Gastroesophageal sphincter (tissue), 4 donors: ENCODE results near the gene CAPZB. TPM values are rescaled to one million over a fixed set of nuclear protein-coding genes. Genes with fewer than 3 reads are reported as not detected.

Source experiments
- ATAC-seq: fragments of 150-250 bp; one replicate; pipeline ENCODE4 v1.9.1; 2016; ENCODE audit warnings: mild to moderate bottlenecking, moderate library complexity
- H3K27ac ChIP-seq, 4 donors: fragments of 200-600 bp; sonication (generic) in 3 of 4; 1 replicate in 3 of 4; 2 replicates in 1 of 4; pipeline ENCODE4 v1.5.1; 2016 to 2019
- H3K27me3 ChIP-seq: fragments of 200-600 bp; sonication (generic); one replicate; pipeline ENCODE4 v1.5.1; 2019
- H3K36me3 ChIP-seq, 2 donors: fragments of 200-600 bp; sonication (generic); one replicate each; pipeline ENCODE4 v1.5.1; 2019; ENCODE audit warnings: control low read depth in 1 of 2
- H3K4me1 ChIP-seq, 3 donors: fragments of 200-600 bp; sonication (generic); 1 replicate in 2 of 3; 2 replicates in 1 of 3; pipeline ENCODE4 v1.5.1; 2016 to 2019; ENCODE audit warnings: control low read depth in 2 of 3
- H3K4me3 ChIP-seq, 2 donors: fragments of 200-600 bp; sonication (generic); one replicate each; pipeline ENCODE4 v1.5.1; 2019; ENCODE audit warnings: mild to moderate bottlenecking in 1 of 2, moderate library complexity in 1 of 2
- H3K9me3 ChIP-seq, 3 donors: fragments of 200-600 bp; sonication (generic); one replicate each; pipeline ENCODE4 v1.5.1; 2017 to 2019; ENCODE audit warnings: control low read depth in 2 of 3
- EP300 ChIP-seq: sonication (generic); formaldehyde crosslinking; IDR thresholded peaks from one replicate; pipeline ENCODE4 v1.6.1; 2017; ENCODE audit warnings: antibody characterized with exemption, mild to moderate bottlenecking
- POLR2A ChIP-seq, 2 donors: fragments of 450-650 bp; IDR thresholded peaks; one replicate each; pipeline ENCODE4 v1.6.1; 2017; ENCODE audit warnings: antibody characterized with exemption in 2 of 2, mild to moderate bottlenecking in 2 of 2, moderate library complexity in 1 of 2
- POLR2AphosphoS5 ChIP-seq: sonication (generic); formaldehyde crosslinking; IDR thresholded peaks from one replicate; pipeline ENCODE4 v1.6.1; 2017; ENCODE audit warnings: antibody characterized with exemption
- WGBS, 2 donors: methylation state at CpG; one replicate each; pipeline ENCODE4 v1.1.5; 2018; ENCODE audit warnings: low coverage in 1 of 2; 5-methylcytosine and 5-hydroxymethylcytosine counted together
- total RNA-seq, 4 donors: library from RNA; depleted of rRNA; stranded (reverse); fragments of >200 nt; gene quantifications; one replicate each; pipeline ENCODE4 v1.1.0, GENCODE V29; 2016
- TF ChIP-seq, protein P1 (sequence below), 4 experiments: fragments of 200-600 bp in 2 of 4; fragments of 450-650 bp in 2 of 4; sonication (generic) in 1 of 4; IDR thresholded peaks; one replicate each; pipeline ENCODE4 v1.5.1; 2017 to 2019; ENCODE audit warnings: antibody characterized with exemption in 4 of 4, mild to moderate bottlenecking in 2 of 4, moderate library complexity in 2 of 4

CAPZB gene
- total RNA-seq, 4 donors from 2014 or later = 160 to 288 (median 184) TPM

GRCh38 chr1:19323987-19324664 is 161.2 kb downstream of the CAPZB start:
- Histone ChIP-seq H3K27ac (no peak overlapping the region), H3K4me1 (no peaks in the 10 kb centered on the region), H3K36me3 (peaks cover 0 to 78% of the 10 kb centered on the region in 2 donors), H3K4me3 (no peak overlapping the region), H3K27me3 (no peaks in the 10 kb centered on the region), H3K9me3 (no peaks in the 10 kb centered on the region)
- no peak for ATAC-seq
- TF ChIP-seq, protein P1, sequence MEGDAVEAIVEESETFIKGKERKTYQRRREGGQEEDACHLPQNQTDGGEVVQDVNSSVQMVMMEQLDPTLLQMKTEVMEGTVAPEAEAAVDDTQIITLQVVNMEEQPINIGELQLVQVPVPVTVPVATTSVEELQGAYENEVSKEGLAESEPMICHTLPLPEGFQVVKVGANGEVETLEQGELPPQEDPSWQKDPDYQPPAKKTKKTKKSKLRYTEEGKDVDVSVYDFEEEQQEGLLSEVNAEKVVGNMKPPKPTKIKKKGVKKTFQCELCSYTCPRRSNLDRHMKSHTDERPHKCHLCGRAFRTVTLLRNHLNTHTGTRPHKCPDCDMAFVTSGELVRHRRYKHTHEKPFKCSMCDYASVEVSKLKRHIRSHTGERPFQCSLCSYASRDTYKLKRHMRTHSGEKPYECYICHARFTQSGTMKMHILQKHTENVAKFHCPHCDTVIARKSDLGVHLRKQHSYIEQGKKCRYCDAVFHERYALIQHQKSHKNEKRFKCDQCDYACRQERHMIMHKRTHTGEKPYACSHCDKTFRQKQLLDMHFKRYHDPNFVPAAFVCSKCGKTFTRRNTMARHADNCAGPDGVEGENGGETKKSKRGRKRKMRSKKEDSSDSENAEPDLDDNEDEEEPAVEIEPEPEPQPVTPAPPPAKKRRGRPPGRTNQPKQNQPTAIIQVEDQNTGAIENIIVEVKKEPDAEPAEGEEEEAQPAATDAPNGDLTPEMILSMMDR (IDR thresholded peaks at IDR 0.05) = no peak
- TF ChIP-seq POLR2AphosphoS5 = no peak
- TF ChIP-seq POLR2A (IDR thresholded peaks at IDR 0.05) = no peak
- no CpG with 5 or more reads among the region's 23 CpGs for WGBS, 2 donors

- Histone ChIP-seq H3K27ac (no peak overlapping the region), H3K36me3 (peaks cover 0 to 78% of the 10 kb centered on the region in 2 donors), H3K27me3 (no peaks in the 10 kb centered on the region), H3K9me3 (no peaks in the 10 kb centered on the region), H3K4me1 (peaks cover 0 to 3% (median 0%) of the 10 kb centered on the region in 3 donors), H3K4me3 (no peak overlapping the region)
- ATAC-seq = no peak
- TF ChIP-seq POLR2AphosphoS5 = no peak
- no peak for TF ChIP-seq POLR2A (IDR thresholded peaks at IDR 0.05)
- TF ChIP-seq, protein P1 (IDR thresholded peaks at IDR 0.05) = no peak
- TF ChIP-seq EP300 = no peak
- WGBS, 2 donors = 75 to 80% methylated on average over 1 to 10 of the region's 10 CpGs
These were observed 162.9 kb downstream of the CAPZB start for GRCh38 chr1:19322481-19322880.

DNA sequence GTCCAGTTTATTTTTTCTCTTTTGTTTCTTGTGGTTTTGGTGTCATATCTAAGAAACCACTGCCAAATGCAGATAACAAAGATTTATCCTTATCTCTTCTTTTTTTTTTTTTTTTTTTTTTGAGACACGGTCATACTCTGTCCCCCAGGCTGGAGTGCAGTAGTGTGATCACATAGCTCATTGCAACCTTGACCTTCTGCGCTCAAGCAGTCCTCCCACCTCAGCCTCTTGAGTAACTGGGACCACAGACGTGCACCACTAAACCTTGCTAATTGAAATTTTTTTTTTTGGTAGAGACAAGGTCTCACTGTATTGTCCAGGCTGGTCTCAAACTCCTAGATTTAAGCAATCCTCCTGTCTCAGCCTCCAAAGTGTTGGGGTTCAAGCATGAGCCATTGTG is 164.3 kb downstream of the CAPZB start:
- ATAC-seq = no peak
- peaks cover 0 to 68% of the 10 kb centered on the region in 2 donors for H3K36me3 ChIP-seq
- peaks cover 0 to 10% (median 0%) of the 10 kb centered on the region in 3 donors for H3K4me1 ChIP-seq
- no peaks in the 10 kb centered on the region for H3K27me3 ChIP-seq
- H3K27ac ChIP-seq = no peak overlapping the region
- H3K4me3 ChIP-seq = no peak overlapping the region
- WGBS, 2 donors = 69 to 96% methylated on average over 3 of the region's 3 CpGs
- H3K9me3 ChIP-seq = no peaks in the 10 kb centered on the region
- TF ChIP-seq EP300 (no peak), POLR2A (IDR thresholded peaks at IDR 0.05) (no peak), POLR2AphosphoS5 (no peak)
- TF ChIP-seq, protein P1 (IDR thresholded peaks at IDR 0.05) = no peak

DNA sequence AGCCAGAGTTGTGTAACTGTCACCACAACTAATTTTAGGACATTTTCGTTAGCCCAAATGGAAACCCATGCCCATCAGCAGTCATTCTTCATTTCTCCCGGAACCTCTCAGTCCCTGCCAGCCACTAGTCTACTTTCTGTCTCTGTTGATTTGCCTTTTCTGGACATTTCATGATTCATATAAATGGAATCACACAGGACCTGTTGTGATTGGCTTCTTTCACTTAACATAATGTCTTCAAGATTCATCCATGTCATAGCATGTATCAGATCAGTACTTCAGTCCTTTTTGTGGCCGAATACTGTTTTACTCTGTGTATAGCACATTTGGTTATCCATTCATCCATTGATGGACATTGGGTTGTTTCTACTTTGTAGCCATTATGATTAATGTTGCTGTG is 166.1 kb downstream of the CAPZB start:
- no peak for ATAC-seq
- Histone ChIP-seq H3K9me3 (no peaks in the 10 kb centered on the region), H3K4me1 (peaks cover 0 to 27% (median 3%) of the 10 kb centered on the region in 3 donors), H3K27me3 (no peaks in the 10 kb centered on the region), H3K27ac (no peak overlapping the region), H3K36me3 (peaks cover 0 to 52% of the 10 kb centered on the region in 2 donors), H3K4me3 (no peak overlapping the region)
- 81 to 86% methylated on average over 3 of the region's 3 CpGs for WGBS, 2 donors
- TF ChIP-seq, protein P1 (IDR thresholded peaks at IDR 0.05) = no peak
- TF ChIP-seq EP300 = no peak
- TF ChIP-seq POLR2A (IDR thresholded peaks at IDR 0.05) = no peak
- TF ChIP-seq POLR2AphosphoS5 = no peak
